Breast epithelium (tissue), 3 donors: ENCODE data around the gene SCPEP1.

Source experiments
- POLR2A ChIP-seq: fragments of 450-650 bp; IDR thresholded peaks from one replicate; pipeline ENCODE4 v1.6.1; 2016; ENCODE audit warnings: antibody characterized with exemption, mild to moderate bottlenecking, moderate library complexity
- POLR2AphosphoS5 ChIP-seq, 3 donors: sonication (generic); formaldehyde crosslinking; IDR thresholded peaks; one replicate each; pipeline ENCODE4 v1.6.1; 2017; ENCODE audit warnings: antibody characterized with exemption in 3 of 3

- TF ChIP-seq POLR2AphosphoS5 (IDR thresholded peaks at IDR 0.05) (no peak), POLR2A (no peak)
These were observed 30.2 kb upstream of the SCPEP1 start for GRCh38 chr17:56947741-56948140.
